HL-60 (cell line): ENCODE results near the gene GTF2H3.

Source experiments
- DNase-seq, 2 experiments: peaks; one replicate each; pipeline ENCODE4 v3.0.0-alpha.2; 2010 to 2020; ENCODE audit warnings: low read depth in 1 of 2, low spot score in 1 of 2
- H3K27ac ChIP-seq: fragments of 250-450 bp; sonication (Bioruptor Pico); replicated peaks from 2 replicates; pipeline ENCODE4 v1.5.1; 2020; ENCODE audit warnings: mild to moderate bottlenecking, moderate library complexity
- H3K27me3 ChIP-seq: fragments of 250-450 bp; sonication (Bioruptor Pico); 2 replicates; pipeline ENCODE4 v1.5.1; 2021; ENCODE audit warnings: mild to moderate bottlenecking, moderate library complexity; ENCODE audit not compliant: insufficient read depth, poor library complexity, severe bottlenecking
- H3K4me3 ChIP-seq: replicated peaks from 2 replicates; pipeline ENCODE4 v1.5.1; 2011; ENCODE audit warnings: mild to moderate bottlenecking, control low read depth, low read length; ENCODE audit not compliant: insufficient read depth
- GABPA ChIP-seq: IDR thresholded peaks from 2 replicates; pipeline ENCODE4 v1.6.1; 2012; ENCODE audit warnings: low read depth
- POLR2AphosphoS5 ChIP-seq: IDR thresholded peaks from 2 replicates; pipeline ENCODE4 v1.6.1; 2012; ENCODE audit warnings: low read depth
- REST ChIP-seq: IDR thresholded peaks from 2 replicates; pipeline ENCODE4 v1.6.1; 2012; ENCODE audit warnings: low read depth; ENCODE audit not compliant: insufficient replicate concordance
- SPI1 ChIP-seq: IDR thresholded peaks from 2 replicates; pipeline ENCODE4 v1.6.1; 2012; ENCODE audit warnings: low read depth, mild to moderate bottlenecking, borderline replicate concordance
- TF ChIP-seq, protein P1 (sequence below): IDR thresholded peaks from one replicate; pipeline ENCODE4 v1.5.1; 2011; ENCODE audit warnings: low read length, control low read depth, inconsistent platforms; ENCODE audit not compliant: insufficient read depth

The GTF2H3 gene

GRCh38 chr12:123676616-123677320, 43.1 kb downstream of the GTF2H3 start:
- no peak for DNase-seq
- Histone ChIP-seq H3K27me3 (no peaks in the 10 kb centered on the region), H3K4me3 (no peak overlapping the region), H3K27ac (no peak overlapping the region)
- TF ChIP-seq GABPA (no peak), SPI1 (no peak), REST (no peak)
- TF ChIP-seq, protein P1, sequence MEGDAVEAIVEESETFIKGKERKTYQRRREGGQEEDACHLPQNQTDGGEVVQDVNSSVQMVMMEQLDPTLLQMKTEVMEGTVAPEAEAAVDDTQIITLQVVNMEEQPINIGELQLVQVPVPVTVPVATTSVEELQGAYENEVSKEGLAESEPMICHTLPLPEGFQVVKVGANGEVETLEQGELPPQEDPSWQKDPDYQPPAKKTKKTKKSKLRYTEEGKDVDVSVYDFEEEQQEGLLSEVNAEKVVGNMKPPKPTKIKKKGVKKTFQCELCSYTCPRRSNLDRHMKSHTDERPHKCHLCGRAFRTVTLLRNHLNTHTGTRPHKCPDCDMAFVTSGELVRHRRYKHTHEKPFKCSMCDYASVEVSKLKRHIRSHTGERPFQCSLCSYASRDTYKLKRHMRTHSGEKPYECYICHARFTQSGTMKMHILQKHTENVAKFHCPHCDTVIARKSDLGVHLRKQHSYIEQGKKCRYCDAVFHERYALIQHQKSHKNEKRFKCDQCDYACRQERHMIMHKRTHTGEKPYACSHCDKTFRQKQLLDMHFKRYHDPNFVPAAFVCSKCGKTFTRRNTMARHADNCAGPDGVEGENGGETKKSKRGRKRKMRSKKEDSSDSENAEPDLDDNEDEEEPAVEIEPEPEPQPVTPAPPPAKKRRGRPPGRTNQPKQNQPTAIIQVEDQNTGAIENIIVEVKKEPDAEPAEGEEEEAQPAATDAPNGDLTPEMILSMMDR, result no peak

GRCh38 chr12:123678981-123679380, 45.4 kb downstream of the GTF2H3 start:
- DNase-seq, result no peak
- no peaks in the 10 kb centered on the region for H3K27me3 ChIP-seq
- no peak overlapping the region for H3K4me3 ChIP-seq
- no peak overlapping the region for H3K27ac ChIP-seq
- no peak for TF ChIP-seq REST
- TF ChIP-seq, protein P1, result no peak
- no peak for TF ChIP-seq GABPA
- no peak for TF ChIP-seq SPI1
- TF ChIP-seq POLR2AphosphoS5, result no peak

GRCh38 chr12:123681605-123682004, 48.0 kb downstream of the GTF2H3 start:
- H3K27ac ChIP-seq, result no peak overlapping the region
- H3K4me3 ChIP-seq, result no peak overlapping the region
- TF ChIP-seq GABPA, result no peak
- no peak for TF ChIP-seq REST
- TF ChIP-seq SPI1, result no peak
- TF ChIP-seq, protein P1, result no peak
- no peak for TF ChIP-seq POLR2AphosphoS5
- no peaks in the 10 kb centered on the region for H3K27me3 ChIP-seq
- DNase-seq, result peak in 1 of 2 experiments; percentile 40
